Effector memory CD4-positive, alpha-beta T cell (primary cell): ENCODE results near the gene TAF3.
"Not testable (repeated sequence)": the region's sequence is repeated elsewhere in the genome, so short reads cannot be mapped to it uniquely, and the experiment has no call there.

Experiments
- DNase-seq, 3 donors: peaks; one replicate each; pipeline ENCODE4 v3.0.0-alpha.2; 2020
- H3K27ac ChIP-seq: 2 replicates; pipeline ENCODE4 v1.7.0; 2013; ENCODE audit warnings: mild to moderate bottlenecking, low read length, moderate library complexity; ENCODE audit not compliant: insufficient read depth, poor library complexity, severe bottlenecking
- H3K27me3 ChIP-seq: replicated peaks from 2 replicates; pipeline ENCODE4 v1.7.0; 2013; ENCODE audit warnings: mild to moderate bottlenecking, low read length; ENCODE audit not compliant: insufficient read depth, control insufficient read depth, poor library complexity, severe bottlenecking
- H3K36me3 ChIP-seq: 2 replicates; pipeline ENCODE4 v1.7.0; 2013; ENCODE audit warnings: mild to moderate bottlenecking, low read length, moderate library complexity; ENCODE audit not compliant: control insufficient read depth, insufficient read depth
- H3K4me1 ChIP-seq: 2 replicates; pipeline ENCODE4 v1.7.0; 2013; ENCODE audit warnings: low read length, mild to moderate bottlenecking; ENCODE audit not compliant: control insufficient read depth, insufficient read depth, poor library complexity, severe bottlenecking
- H3K4me3 ChIP-seq: 2 replicates; pipeline ENCODE4 v1.7.0; 2013; ENCODE audit warnings: low read length, low read depth, mild to moderate bottlenecking; ENCODE audit not compliant: insufficient read depth, poor library complexity, severe bottlenecking
- H3K9me3 ChIP-seq: 2 replicates; pipeline ENCODE4 v1.7.0; 2013; ENCODE audit warnings: mild to moderate bottlenecking, low read length, moderate library complexity; ENCODE audit not compliant: control insufficient read depth

Gene TAF3

GRCh38 chr10:8009031-8009430 is 190.7 kb downstream of the TAF3 start:
- Histone ChIP-seq H3K9me3 (no peaks in the 10 kb centered on the region), H3K4me3 (no peak overlapping the region), H3K36me3 (peaks cover 26% of the 10 kb centered on the region), H3K4me1 (no peaks in the 10 kb centered on the region), H3K27ac (no peak overlapping the region), H3K27me3 (no peaks in the 10 kb centered on the region)
- DNase-seq: no peak

DNA sequence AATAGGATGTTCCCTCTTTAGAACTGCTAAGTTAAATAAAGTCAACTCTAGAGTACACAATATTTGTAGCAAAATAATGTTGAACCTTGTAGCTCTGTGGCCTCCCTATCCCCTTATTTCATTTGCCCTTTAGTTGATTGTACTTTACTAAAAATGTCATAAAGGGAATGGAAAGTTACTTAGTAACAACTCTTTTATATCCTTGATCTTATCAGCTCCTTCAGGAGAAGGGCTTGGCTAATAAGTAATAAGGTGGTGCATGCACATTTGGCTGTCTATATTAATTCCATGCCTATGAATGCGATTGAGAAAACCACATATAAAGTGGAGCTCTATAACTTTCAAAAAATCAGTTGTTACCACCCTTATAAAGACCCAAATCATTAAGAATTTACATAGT is 194.7 kb downstream of the TAF3 start:
- no peaks in the 10 kb centered on the region for H3K27me3 ChIP-seq
- DNase-seq: no peak
- H3K9me3 ChIP-seq: no peaks in the 10 kb centered on the region
- no peak overlapping the region for H3K4me3 ChIP-seq
- no peak overlapping the region for H3K27ac ChIP-seq
- no peaks in the 10 kb centered on the region for H3K4me1 ChIP-seq
- peaks cover 37% of the 10 kb centered on the region for H3K36me3 ChIP-seq

DNA sequence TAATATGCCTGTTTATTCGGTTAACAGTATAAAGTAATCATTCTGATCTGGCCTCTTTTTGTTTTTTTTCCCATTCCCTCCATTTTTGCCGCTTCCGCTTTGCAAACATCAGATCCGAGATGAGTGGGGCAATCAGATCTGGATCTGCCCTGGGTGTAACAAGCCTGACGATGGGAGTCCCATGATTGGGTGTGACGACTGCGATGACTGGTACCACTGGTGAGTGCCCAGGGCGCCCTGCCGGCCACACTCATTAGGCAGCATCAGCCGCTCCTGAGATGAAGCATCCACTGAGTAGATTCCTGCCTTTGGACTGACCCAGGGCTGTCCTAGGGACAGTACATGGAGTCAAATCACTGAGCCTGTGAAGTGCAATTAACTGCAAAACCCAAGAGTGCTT is 195.3 kb downstream of the TAF3 start:
- H3K9me3 ChIP-seq: no peaks in the 10 kb centered on the region
- H3K27ac ChIP-seq: no peak overlapping the region
- DNase-seq: no peak
- no peaks in the 10 kb centered on the region for H3K4me1 ChIP-seq
- H3K36me3 ChIP-seq: peaks cover 37% of the 10 kb centered on the region
- no peak overlapping the region for H3K4me3 ChIP-seq
- H3K27me3 ChIP-seq: no peaks in the 10 kb centered on the region

- Histone ChIP-seq H3K27me3 (no peaks in the 10 kb centered on the region), H3K4me1 (no peaks in the 10 kb centered on the region), H3K36me3 (peaks cover 37% of the 10 kb centered on the region), H3K27ac (no peak overlapping the region), H3K9me3 (no peaks in the 10 kb centered on the region), H3K4me3 (no peak overlapping the region)
- DNase-seq: no peak
Observed at GRCh38 chr10:8014649-8015048, 196.3 kb downstream of the TAF3 start.

GRCh38 chr10:8017277-8017676 is 199.0 kb downstream of the TAF3 start:
- no peak for DNase-seq
- no peak overlapping the region for H3K4me3 ChIP-seq
- no peak overlapping the region for H3K27ac ChIP-seq

DNA sequence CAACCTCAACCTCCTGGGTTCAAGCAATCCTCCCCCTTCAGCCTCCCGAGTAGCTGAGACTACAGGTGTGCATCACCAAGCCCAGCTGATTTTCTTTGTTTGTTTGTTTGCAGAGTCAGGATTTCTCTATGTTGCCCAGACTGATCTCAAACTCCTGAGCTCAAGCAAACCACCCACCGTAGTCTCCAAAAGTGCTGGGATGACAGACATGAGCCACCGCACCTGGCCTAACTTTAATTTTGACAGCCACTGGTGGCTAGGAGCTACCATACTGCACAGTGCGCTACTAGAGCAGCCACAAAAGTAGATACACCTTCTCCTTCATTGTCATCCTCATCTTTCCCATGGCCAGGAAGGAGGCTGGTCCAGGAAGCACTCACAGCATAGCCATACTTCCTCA is 205.0 kb downstream of the TAF3 start:
- no peaks in the 10 kb centered on the region for H3K4me1 ChIP-seq
- no peaks in the 10 kb centered on the region for H3K27me3 ChIP-seq
- no peaks in the 10 kb centered on the region for H3K9me3 ChIP-seq
- DNase-seq: no peak
- H3K36me3 ChIP-seq: no peaks in the 10 kb centered on the region
- no peak overlapping the region for H3K27ac ChIP-seq
- no peak overlapping the region for H3K4me3 ChIP-seq

More at GRCh38 chr10:8017277-8017676, 199.0 kb downstream of the TAF3 start:
- Histone ChIP-seq H3K27me3 (no peaks in the 10 kb centered on the region), H3K9me3 (no peaks in the 10 kb centered on the region), H3K36me3 (peaks cover 22% of the 10 kb centered on the region), H3K4me1 (no peaks in the 10 kb centered on the region)

DNA sequence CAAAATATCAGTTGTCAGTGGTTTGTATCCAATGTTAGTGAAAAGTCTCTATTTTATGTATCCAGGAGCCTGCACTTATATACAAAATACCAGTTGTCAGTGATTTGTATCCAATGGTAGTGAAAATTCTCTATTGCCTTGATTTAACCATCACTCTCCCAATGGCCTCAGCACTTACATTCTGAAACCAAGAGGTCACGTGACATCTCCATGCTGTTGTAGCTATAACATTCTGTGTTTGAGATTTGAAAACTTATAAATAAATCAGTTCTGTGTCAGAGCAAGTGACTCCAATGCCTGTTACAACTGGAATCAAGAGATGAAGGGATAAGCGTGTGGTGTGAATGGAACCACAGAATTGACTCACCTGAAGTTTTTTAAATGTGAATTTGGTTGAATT is 205.5 kb downstream of the TAF3 start:
- Histone ChIP-seq H3K4me3 (no peak overlapping the region), H3K9me3 (no peaks in the 10 kb centered on the region), H3K27ac (no peak overlapping the region), H3K4me1 (no peaks in the 10 kb centered on the region), H3K36me3 (no peaks in the 10 kb centered on the region), H3K27me3 (no peaks in the 10 kb centered on the region)
- DNase-seq: no peak

DNA sequence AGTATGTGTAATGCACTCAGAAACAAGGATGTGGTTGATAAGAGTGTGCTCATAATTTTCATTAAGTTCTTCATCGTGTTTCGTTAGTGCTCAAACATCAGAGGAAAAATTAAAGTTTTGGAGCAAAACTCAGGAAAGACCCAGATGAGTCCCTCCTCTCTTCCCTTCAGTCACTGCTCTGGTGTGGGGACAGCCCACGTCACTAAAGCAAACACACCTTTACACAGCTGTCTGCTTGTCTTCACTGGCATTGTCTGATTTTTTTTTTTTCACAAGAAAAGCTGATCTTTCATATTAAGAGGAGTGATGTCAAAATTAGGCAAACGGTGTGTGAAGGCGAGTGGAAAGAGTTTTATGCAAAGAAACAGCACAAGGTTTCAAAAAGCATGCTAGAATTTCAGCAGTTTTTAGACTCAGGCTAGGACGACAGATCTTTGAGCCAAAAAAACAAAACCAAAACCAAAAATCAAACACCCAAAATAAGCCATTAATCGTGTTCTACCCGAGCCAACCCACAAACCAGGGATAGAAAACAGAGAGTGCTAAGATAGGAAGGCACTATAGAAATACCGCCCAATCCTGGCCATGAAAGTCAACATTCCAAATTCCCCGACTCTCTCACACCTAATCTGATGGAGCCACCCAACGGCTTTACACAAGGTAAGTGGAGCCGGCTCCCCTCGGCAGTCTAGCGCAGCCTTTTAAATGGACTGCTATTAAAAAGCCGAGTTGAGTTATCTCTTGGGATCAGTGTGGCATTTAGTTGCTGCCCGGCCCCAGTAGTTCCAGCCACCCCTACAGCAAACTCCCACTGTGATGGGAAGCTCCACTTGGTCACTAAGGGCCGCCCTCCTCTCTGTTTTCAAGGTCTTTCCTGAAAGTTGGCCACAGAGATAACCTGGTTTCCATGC is 208.3 kb downstream of the TAF3 start:
- H3K27me3 ChIP-seq: no peaks in the 10 kb centered on the region
- H3K4me1 ChIP-seq: no peaks in the 10 kb centered on the region
- no peak for DNase-seq
- H3K36me3 ChIP-seq: no peaks in the 10 kb centered on the region
- H3K9me3 ChIP-seq: no peaks in the 10 kb centered on the region
- H3K27ac ChIP-seq: no peak overlapping the region
- peak overlapping the region; percentile 35 for H3K4me3 ChIP-seq

DNA sequence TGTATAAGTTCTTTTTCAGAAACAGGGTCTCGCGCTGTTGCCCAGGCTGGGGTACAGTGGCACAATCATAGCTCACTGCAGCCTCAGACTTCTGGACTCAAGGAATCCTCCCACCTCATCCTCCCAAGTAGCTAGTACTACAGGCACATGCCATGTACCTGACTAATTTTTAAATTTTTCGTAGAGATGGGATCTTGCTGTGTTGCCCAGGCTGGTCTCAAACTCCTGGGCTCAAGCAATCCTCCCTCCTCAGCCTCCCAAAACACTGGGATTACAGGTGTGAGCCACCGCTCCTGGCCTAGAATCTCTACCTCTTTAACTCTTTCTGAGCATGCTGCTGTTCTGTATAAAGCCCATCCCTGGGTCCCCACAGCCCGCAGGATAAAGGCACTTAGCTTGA is 212.9 kb downstream of the TAF3 start:
- Histone ChIP-seq H3K4me1 (peaks cover 14% of the 10 kb centered on the region), H3K27me3 (peaks cover 40% of the 10 kb centered on the region)
- H3K27ac ChIP-seq, H3K9me3 ChIP-seq, H3K4me3 ChIP-seq, H3K36me3 ChIP-seq, DNase-seq: not testable (repeated sequence)

DNA sequence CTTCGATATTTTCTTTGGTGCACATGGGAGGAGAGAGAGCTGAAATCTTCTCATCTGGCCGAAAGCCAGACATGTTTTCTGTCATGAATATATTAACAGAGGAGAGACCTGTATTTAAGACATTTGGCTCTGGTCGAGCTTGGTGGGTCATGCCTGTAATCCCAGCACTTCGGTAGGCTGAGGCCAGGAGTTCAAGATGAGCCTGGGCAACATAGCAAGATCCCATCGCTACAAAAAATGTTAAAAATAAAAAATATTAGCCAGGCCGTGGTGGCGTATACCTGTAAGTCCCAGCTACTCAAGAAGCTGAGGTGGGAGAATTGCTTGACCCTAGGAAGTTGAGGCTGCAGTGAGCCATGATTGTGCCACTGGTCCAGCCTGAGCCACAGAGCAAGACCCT is 214.3 kb downstream of the TAF3 start:
- no peaks in the 10 kb centered on the region for H3K9me3 ChIP-seq
- H3K4me3 ChIP-seq: no peak overlapping the region
- H3K27me3 ChIP-seq: peaks cover 53% of the 10 kb centered on the region
- H3K36me3 ChIP-seq: no peaks in the 10 kb centered on the region
- H3K27ac ChIP-seq: no peak overlapping the region
- no peak for DNase-seq
- peaks cover 19% of the 10 kb centered on the region for H3K4me1 ChIP-seq
